ENCODE results near the gene TUBB2B. TPM values are rescaled to one million over a fixed set of nuclear protein-coding genes. Genes with fewer than 3 reads are reported as not detected.

Gene TUBB2B
- total and polyA plus RNA-seq, 10 of the 15 experiments (the other 5 are each of a cell fraction or from before 2014, with no cell fraction given), result 2.6 to 75.2 (median 21.2) TPM

GRCh38 chr6:3266170-3266569 is 38.7 kb upstream of the TUBB2B start:
- FAIRE-seq (no peak), ATAC-seq (no peak), DNase-seq (ENCODE audit: low read depth, low spot score) (no peak)
- no peaks in the 10 kb centered on the region for H3K9me3 ChIP-seq (replicated peaks; ENCODE audit: control insufficient read depth, insufficient read depth, low read length)
- SMC1A ChIA-PET (ENCODE audit: uncharacterized antibody, unreplicated experiment), result interaction anchor here (0.9 kb wide), 1 partner anchor 350 kb away, joined by 3 read pairs; no protein-coding TSS in a partner anchor
- H2AFZ ChIP-seq (ENCODE audit: control insufficient read depth, low read depth, low read length), result no peak overlapping the region
- no peaks in the 10 kb centered on the region for H3K27me3 ChIP-seq (replicated peaks in 1 of 2; ENCODE audit: control insufficient read depth in 2 of 2, insufficient read depth in 2 of 2, low read length in 1 of 2)
- H3K79me2 ChIP-seq (ENCODE audit: control insufficient read depth, insufficient read depth, low read length), result peaks cover 28% of the 10 kb centered on the region
- POLR2A ChIA-PET, result interaction anchor here (0.6 to 0.7 kb wide), 2 partner anchors 149 to 478 kb away, joined by 3 read pairs; no protein-coding TSS in a partner anchor
- H3K4me3 ChIP-seq, result no peak overlapping the region
- no peak overlapping the region for H3K4me2 ChIP-seq (ENCODE audit: control insufficient read depth, insufficient read depth)
- no peaks in the 10 kb centered on the region for H4K20me1 ChIP-seq (ENCODE audit: control insufficient read depth, insufficient read depth)
- H3K36me3 ChIP-seq (ENCODE audit: control insufficient read depth in 2 of 2, insufficient read depth in 2 of 2, low read length in 1 of 2), result peaks cover 17 to 27% of the 10 kb centered on the region in 2 experiments
- in situ Hi-C loops (cut with MboI) (no loop called here), intact Hi-C loops (cut with micrococcal nuclease; ENCODE audit: unreplicated experiment) (no loop called here)
- 70% methylated on average over 8 of the region's 9 CpGs for WGBS (ENCODE audit: insufficient coverage, insufficient replicate concordance, low lambda C conversion rate, missing lambda C conversion rate)
- H3K9ac ChIP-seq (ENCODE audit: control insufficient read depth, insufficient read depth, low read length), result no peak overlapping the region
- CTCF ChIA-PET, result no interaction called here
- no TSS peak for BruUV-seq (replicated peaks)
- RAD21 ChIA-PET (ENCODE audit: unreplicated experiment), result interaction anchor here (1.2 kb wide), 1 partner anchor 11 kb away, joined by 3 read pairs; no protein-coding TSS in a partner anchor
- H3K27ac ChIP-seq (ENCODE audit: control insufficient read depth, insufficient read depth), result no peak overlapping the region
- H3K4me1 ChIP-seq (ENCODE audit: control insufficient read depth, insufficient read depth, low read length), result no peaks in the 10 kb centered on the region
- TF ChIP-seq, protein P1, sequence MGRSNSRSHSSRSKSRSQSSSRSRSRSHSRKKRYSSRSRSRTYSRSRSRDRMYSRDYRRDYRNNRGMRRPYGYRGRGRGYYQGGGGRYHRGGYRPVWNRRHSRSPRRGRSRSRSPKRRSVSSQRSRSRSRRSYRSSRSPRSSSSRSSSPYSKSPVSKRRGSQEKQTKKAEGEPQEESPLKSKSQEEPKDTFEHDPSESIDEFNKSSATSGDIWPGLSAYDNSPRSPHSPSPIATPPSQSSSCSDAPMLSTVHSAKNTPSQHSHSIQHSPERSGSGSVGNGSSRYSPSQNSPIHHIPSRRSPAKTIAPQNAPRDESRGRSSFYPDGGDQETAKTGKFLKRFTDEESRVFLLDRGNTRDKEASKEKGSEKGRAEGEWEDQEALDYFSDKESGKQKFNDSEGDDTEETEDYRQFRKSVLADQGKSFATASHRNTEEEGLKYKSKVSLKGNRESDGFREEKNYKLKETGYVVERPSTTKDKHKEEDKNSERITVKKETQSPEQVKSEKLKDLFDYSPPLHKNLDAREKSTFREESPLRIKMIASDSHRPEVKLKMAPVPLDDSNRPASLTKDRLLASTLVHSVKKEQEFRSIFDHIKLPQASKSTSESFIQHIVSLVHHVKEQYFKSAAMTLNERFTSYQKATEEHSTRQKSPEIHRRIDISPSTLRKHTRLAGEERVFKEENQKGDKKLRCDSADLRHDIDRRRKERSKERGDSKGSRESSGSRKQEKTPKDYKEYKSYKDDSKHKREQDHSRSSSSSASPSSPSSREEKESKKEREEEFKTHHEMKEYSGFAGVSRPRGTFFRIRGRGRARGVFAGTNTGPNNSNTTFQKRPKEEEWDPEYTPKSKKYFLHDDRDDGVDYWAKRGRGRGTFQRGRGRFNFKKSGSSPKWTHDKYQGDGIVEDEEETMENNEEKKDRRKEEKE (IDR thresholded peaks at IDR 0.05), result no peak
- no peak for TF ChIP-seq SRF (IDR thresholded peaks at IDR 0.05; ENCODE audit: low read depth in 2 of 2, low read length in 2 of 2)
- TF ChIP-seq BMI1 (IDR thresholded peaks at IDR 0.05; ENCODE audit: borderline replicate concordance), result no peak
- TF ChIP-seq NFXL1 (IDR thresholded peaks at IDR 0.05; ENCODE audit: borderline replicate concordance), result no peak
- TF ChIP-seq RB1 (IDR thresholded peaks at IDR 0.05; ENCODE audit: borderline replicate concordance), result no peak
- TF ChIP-seq SMARCA5 (IDR thresholded peaks at IDR 0.05), result no peak
- TF ChIP-seq, protein P2, sequence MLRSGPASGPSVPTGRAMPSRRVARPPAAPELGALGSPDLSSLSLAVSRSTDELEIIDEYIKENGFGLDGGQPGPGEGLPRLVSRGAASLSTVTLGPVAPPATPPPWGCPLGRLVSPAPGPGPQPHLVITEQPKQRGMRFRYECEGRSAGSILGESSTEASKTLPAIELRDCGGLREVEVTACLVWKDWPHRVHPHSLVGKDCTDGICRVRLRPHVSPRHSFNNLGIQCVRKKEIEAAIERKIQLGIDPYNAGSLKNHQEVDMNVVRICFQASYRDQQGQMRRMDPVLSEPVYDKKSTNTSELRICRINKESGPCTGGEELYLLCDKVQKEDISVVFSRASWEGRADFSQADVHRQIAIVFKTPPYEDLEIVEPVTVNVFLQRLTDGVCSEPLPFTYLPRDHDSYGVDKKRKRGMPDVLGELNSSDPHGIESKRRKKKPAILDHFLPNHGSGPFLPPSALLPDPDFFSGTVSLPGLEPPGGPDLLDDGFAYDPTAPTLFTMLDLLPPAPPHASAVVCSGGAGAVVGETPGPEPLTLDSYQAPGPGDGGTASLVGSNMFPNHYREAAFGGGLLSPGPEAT (IDR thresholded peaks at IDR 0.05; ENCODE audit: low read depth), result no peak

All from GM12878 (cell line).